HL-60 (cell line): ENCODE data around the gene PELI2.

Experiments used
- DNase-seq, 2 experiments: peaks; one replicate each; pipeline ENCODE4 v3.0.0-alpha.2; 2010 to 2020; ENCODE audit warnings: low read depth in 1 of 2, low spot score in 1 of 2
- H3K27ac ChIP-seq: fragments of 250-450 bp; sonication (Bioruptor Pico); replicated peaks from 2 replicates; pipeline ENCODE4 v1.5.1; 2020; ENCODE audit warnings: mild to moderate bottlenecking, moderate library complexity
- H3K27me3 ChIP-seq: fragments of 250-450 bp; sonication (Bioruptor Pico); 2 replicates; pipeline ENCODE4 v1.5.1; 2021; ENCODE audit warnings: mild to moderate bottlenecking, moderate library complexity; ENCODE audit not compliant: insufficient read depth, poor library complexity, severe bottlenecking
- H3K4me3 ChIP-seq: replicated peaks from 2 replicates; pipeline ENCODE4 v1.5.1; 2011; ENCODE audit warnings: mild to moderate bottlenecking, control low read depth, low read length; ENCODE audit not compliant: insufficient read depth
- GABPA ChIP-seq: IDR thresholded peaks from 2 replicates; pipeline ENCODE4 v1.6.1; 2012; ENCODE audit warnings: low read depth
- POLR2AphosphoS5 ChIP-seq: IDR thresholded peaks from 2 replicates; pipeline ENCODE4 v1.6.1; 2012; ENCODE audit warnings: low read depth
- SPI1 ChIP-seq: IDR thresholded peaks from 2 replicates; pipeline ENCODE4 v1.6.1; 2012; ENCODE audit warnings: low read depth, mild to moderate bottlenecking, borderline replicate concordance
- TF ChIP-seq, protein P1 (sequence below): IDR thresholded peaks from one replicate; pipeline ENCODE4 v1.5.1; 2011; ENCODE audit warnings: low read length, control low read depth, inconsistent platforms; ENCODE audit not compliant: insufficient read depth
- TF ChIP-seq, protein P2 (sequence below): IDR thresholded peaks from 2 replicates; pipeline ENCODE4 v1.6.1; 2012; ENCODE audit warnings: low read depth; ENCODE audit not compliant: insufficient replicate concordance

PELI2 gene

DNA sequence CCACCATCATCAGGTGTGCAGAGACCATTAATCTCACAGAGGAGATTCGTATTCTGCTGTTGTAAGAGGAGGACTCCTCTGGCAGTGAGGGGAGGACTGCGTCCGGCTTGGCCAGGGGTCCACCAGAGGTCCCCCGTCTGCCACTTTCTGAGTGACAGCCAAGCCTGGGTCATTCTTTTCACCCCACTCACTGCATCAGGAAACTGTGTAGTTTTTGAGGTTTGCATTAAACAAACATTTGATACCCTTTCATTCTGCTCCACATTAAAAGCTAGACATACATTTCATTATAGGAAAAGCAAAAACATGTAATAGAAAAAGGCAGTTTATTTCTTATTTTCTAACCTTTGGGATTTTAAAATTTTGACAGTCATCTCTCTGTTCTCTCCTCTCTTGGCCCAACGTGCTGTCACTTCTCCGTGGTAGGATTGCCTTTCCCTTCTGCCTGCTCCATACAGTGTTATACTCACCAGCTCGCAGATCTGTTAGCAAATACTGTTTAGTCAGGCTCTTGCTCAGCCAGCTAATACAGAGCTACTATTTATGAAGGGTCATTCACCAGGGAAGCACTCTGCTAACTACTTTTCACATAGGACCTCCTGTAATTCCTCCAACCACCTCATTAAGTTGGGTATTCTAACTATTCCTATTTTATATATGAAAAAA, 99.3 kb downstream of the PELI2 start:
- DNase-seq, result peak in 1 of 2 experiments; percentile 41
- H3K27me3 ChIP-seq, result no peaks in the 10 kb centered on the region
- peak overlapping the region; percentile 75 for H3K27ac ChIP-seq
- TF ChIP-seq, protein P1, sequence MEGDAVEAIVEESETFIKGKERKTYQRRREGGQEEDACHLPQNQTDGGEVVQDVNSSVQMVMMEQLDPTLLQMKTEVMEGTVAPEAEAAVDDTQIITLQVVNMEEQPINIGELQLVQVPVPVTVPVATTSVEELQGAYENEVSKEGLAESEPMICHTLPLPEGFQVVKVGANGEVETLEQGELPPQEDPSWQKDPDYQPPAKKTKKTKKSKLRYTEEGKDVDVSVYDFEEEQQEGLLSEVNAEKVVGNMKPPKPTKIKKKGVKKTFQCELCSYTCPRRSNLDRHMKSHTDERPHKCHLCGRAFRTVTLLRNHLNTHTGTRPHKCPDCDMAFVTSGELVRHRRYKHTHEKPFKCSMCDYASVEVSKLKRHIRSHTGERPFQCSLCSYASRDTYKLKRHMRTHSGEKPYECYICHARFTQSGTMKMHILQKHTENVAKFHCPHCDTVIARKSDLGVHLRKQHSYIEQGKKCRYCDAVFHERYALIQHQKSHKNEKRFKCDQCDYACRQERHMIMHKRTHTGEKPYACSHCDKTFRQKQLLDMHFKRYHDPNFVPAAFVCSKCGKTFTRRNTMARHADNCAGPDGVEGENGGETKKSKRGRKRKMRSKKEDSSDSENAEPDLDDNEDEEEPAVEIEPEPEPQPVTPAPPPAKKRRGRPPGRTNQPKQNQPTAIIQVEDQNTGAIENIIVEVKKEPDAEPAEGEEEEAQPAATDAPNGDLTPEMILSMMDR, result no peak
- TF ChIP-seq, protein P2, sequence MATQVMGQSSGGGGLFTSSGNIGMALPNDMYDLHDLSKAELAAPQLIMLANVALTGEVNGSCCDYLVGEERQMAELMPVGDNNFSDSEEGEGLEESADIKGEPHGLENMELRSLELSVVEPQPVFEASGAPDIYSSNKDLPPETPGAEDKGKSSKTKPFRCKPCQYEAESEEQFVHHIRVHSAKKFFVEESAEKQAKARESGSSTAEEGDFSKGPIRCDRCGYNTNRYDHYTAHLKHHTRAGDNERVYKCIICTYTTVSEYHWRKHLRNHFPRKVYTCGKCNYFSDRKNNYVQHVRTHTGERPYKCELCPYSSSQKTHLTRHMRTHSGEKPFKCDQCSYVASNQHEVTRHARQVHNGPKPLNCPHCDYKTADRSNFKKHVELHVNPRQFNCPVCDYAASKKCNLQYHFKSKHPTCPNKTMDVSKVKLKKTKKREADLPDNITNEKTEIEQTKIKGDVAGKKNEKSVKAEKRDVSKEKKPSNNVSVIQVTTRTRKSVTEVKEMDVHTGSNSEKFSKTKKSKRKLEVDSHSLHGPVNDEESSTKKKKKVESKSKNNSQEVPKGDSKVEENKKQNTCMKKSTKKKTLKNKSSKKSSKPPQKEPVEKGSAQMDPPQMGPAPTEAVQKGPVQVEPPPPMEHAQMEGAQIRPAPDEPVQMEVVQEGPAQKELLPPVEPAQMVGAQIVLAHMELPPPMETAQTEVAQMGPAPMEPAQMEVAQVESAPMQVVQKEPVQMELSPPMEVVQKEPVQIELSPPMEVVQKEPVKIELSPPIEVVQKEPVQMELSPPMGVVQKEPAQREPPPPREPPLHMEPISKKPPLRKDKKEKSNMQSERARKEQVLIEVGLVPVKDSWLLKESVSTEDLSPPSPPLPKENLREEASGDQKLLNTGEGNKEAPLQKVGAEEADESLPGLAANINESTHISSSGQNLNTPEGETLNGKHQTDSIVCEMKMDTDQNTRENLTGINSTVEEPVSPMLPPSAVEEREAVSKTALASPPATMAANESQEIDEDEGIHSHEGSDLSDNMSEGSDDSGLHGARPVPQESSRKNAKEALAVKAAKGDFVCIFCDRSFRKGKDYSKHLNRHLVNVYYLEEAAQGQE, result no peak
- TF ChIP-seq GABPA (no peak), SPI1 (no peak), POLR2AphosphoS5 (no peak; the same call in 1 of the 2 replicates)
- no peak overlapping the region for H3K4me3 ChIP-seq

DNA sequence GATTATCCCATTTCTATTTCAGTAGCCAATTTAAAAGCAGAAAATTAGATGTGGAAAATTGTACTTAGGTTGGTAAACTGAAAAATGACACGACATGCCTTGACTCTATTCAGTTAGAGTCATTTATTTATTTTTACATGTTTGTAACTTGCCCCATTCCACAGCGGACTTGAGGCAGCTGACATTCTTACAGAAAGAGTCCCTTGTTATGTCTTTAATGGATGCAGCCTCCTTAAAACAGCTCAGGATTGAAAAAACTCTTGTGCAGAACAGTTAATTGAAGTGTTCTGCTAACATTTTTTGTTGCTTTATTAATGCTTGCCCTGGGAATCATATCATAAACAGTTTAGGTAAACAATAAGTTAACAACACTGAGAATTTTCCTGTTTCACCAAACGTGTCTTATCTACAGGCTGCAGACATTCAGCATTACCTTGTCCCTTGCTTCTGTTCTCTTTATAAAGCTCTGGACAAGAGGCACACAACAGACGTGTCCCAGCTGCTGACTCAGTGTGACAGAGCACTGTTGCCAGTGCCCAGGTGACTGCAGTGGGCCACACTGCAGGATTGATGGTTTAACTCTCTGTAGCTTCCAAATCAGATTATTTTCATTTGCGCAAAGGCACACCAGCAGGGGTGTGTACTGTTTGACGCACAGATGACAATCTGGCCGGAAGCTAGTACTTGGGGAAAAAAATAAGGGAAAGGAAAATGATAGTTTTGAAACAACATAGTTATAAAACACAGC, 101.6 kb downstream of the PELI2 start:
- no peaks in the 10 kb centered on the region for H3K27me3 ChIP-seq
- no peak overlapping the region for H3K27ac ChIP-seq
- no peak overlapping the region for H3K4me3 ChIP-seq
- TF ChIP-seq POLR2AphosphoS5, result no peak
- TF ChIP-seq, protein P2, result no peak
- no peak for TF ChIP-seq GABPA
- DNase-seq, result no peak

DNA sequence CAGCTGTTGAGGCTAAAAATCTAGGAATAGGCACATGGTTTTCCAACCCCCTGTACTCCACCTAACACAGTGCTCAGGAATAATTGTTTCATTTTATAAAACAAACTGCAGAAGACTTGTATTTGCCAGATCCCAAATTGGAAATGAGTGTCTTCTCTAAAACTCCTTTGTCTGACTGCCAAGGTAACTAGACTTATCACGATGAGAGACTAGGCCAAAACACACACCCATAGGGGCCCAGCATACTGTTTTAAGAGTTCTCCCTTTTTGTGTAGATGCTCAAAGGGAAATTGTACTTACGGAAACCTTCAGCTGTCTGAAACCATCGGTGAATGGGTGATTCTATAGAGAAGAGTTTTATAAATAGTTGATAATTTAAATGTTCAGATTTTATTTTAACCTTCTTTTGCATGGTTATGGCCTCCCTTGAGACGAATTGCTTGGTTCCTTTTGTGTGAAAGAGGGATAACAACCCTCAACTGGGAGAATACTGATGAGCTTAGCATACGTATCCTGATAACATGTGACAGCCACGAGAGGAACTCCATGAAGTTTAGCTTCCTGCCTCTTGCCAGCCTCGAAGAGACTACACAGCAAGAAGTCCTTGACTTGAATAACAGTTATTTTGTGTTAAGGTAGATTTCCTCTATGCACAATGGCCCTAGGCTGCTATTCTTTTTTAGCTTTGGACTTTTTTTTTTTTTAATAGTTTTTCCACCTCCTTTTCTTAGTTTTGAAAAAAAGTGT, 103.3 kb downstream of the PELI2 start:
- no peak for DNase-seq
- no peaks in the 10 kb centered on the region for H3K27me3 ChIP-seq
- TF ChIP-seq GABPA (no peak), SPI1 (no peak), POLR2AphosphoS5 (no peak)
- TF ChIP-seq, protein P2, result no peak
- TF ChIP-seq, protein P1, result no peak
- no peak overlapping the region for H3K27ac ChIP-seq
- H3K4me3 ChIP-seq, result no peak overlapping the region
